Esophagus muscularis mucosa (tissue), 3 donors: ENCODE measurements around the gene LTBP1.

ENCODE experiments used
- CTCF ChIP-seq, 3 experiments: fragments of 200-600 bp in 2 of 3; fragments of 450-650 bp in 1 of 3; sonication (generic) in 2 of 3; IDR thresholded peaks; one replicate each; pipeline ENCODE4 v1.5.1; 2017 to 2019; ENCODE audit warnings: antibody characterized with exemption in 3 of 3, mild to moderate bottlenecking in 2 of 3, moderate library complexity in 1 of 3
- POLR2A ChIP-seq: fragments of 450-650 bp; IDR thresholded peaks from one replicate; pipeline ENCODE4 v1.6.1; 2017; ENCODE audit warnings: antibody characterized with exemption, moderate library complexity, mild to moderate bottlenecking, low read depth

GRCh38 chr2:33214857-33215256 lies 268.1 kb downstream of the LTBP1 start:
- TF ChIP-seq POLR2A (no peak), CTCF (IDR thresholded peaks at IDR 0.05) (no peak)
